Prostate gland (tissue), 2 donors: ENCODE measurements around the gene AKAP8L.

Source experiments
- CTCF ChIP-seq, 4 experiments: fragments of 200-600 bp in 2 of 4; fragments of 450-650 bp in 2 of 4; sonication (generic) in 2 of 4; IDR thresholded peaks; 1 replicate in 3 of 4; 2 replicates in 1 of 4; pipeline ENCODE4 v1.5.1; 2016 to 2019; ENCODE audit warnings: antibody characterized with exemption in 4 of 4, mild to moderate bottlenecking in 2 of 4, moderate library complexity in 2 of 4
- POLR2A ChIP-seq: fragments of 450-650 bp; IDR thresholded peaks from one replicate; pipeline ENCODE4 v1.6.1; 2016; ENCODE audit warnings: antibody characterized with exemption, mild to moderate bottlenecking
- POLR2AphosphoS5 ChIP-seq: sonication (generic); formaldehyde crosslinking; IDR thresholded peaks from one replicate; pipeline ENCODE4 v1.6.1; 2017; ENCODE audit warnings: antibody characterized with exemption

- no peak for TF ChIP-seq CTCF (IDR thresholded peaks at IDR 0.05)
- TF ChIP-seq POLR2AphosphoS5, result no peak
- no peak for TF ChIP-seq POLR2A
Measured at GRCh38 chr19:15447057-15447456, 28.3 kb upstream of the AKAP8L start.
